NB4 (cell line): ENCODE measurements around the gene PCCB.

ENCODE experiments used
- CTCF ChIP-seq: IDR thresholded peaks from one replicate; pipeline ENCODE4 v1.5.1; 2012; ENCODE audit warnings: low read depth, low read length
- MAX ChIP-seq: IDR thresholded peaks from 2 replicates; pipeline ENCODE4 v1.6.1; 2011; ENCODE audit warnings: low read depth, low read length

GRCh38 chr3:136329593-136329992, 79.5 kb downstream of the PCCB start:
- no peak for TF ChIP-seq CTCF
- TF ChIP-seq MAX, result no peak
